Esophagus squamous epithelium (tissue), 5 donors: Measurements from ENCODE around the gene SIX3. TPM values are rescaled to one million over a fixed set of nuclear protein-coding genes. Genes with fewer than 3 reads are reported as not detected.

Experiments
- DNase-seq: peaks from one replicate; lab custom pipeline; 2025; lab: John Stamatoyannopoulos, UW
- H3K27ac ChIP-seq, 4 donors: fragments of 200-600 bp; sonication (generic); one replicate each; pipeline ENCODE4 v1.5.1; 2016 to 2019; ENCODE audit warnings: mild to moderate bottlenecking in 1 of 4
- H3K27me3 ChIP-seq, 4 donors: fragments of 200-600 bp; sonication (generic); 1 replicate in 3 of 4; 2 replicates in 1 of 4; pipeline versions ENCODE4 v1.5.1 to v1.6.0; 2017 to 2021; ENCODE audit warnings: antibody characterized with exemption in 1 of 4
- H3K36me3 ChIP-seq, 3 donors: fragments of 200-600 bp; sonication (generic); one replicate each; pipeline ENCODE4 v1.5.1; 2016 to 2019
- H3K4me1 ChIP-seq, 3 donors: fragments of 200-600 bp; sonication (generic); one replicate each; pipeline ENCODE4 v1.5.1; 2017 to 2019
- H3K4me3 ChIP-seq, 4 donors: fragments of 200-600 bp; sonication (generic); 1 replicate in 3 of 4; 2 replicates in 1 of 4; pipeline ENCODE4 v1.5.1; 2016 to 2019; ENCODE audit warnings: mild to moderate bottlenecking in 2 of 4, moderate library complexity in 1 of 4
- H3K9me3 ChIP-seq, 3 donors: fragments of 200-600 bp; sonication (generic); one replicate each; pipeline ENCODE4 v1.5.1; 2016 to 2019
- CTCF ChIP-seq, 6 experiments: fragments of 450-650 bp in 4 of 6; fragments of 200-600 bp in 2 of 6; sonication (generic) in 2 of 6; IDR thresholded peaks; one replicate each; pipeline ENCODE4 v1.5.1; 2016 to 2019; ENCODE audit warnings: antibody characterized with exemption in 6 of 6, mild to moderate bottlenecking in 4 of 6, moderate library complexity in 4 of 6
- POLR2A ChIP-seq, 4 donors: fragments of 450-650 bp; IDR thresholded peaks; one replicate each; pipeline ENCODE4 v1.6.1; 2017; ENCODE audit warnings: antibody characterized with exemption in 4 of 4, mild to moderate bottlenecking in 4 of 4, moderate library complexity in 3 of 4
- WGBS, 2 donors: methylation state at CpG; one replicate each; pipeline ENCODE4 v1.1.5; 2018; 5-methylcytosine and 5-hydroxymethylcytosine counted together
- intact Hi-C: fragments of 100-400 bp; cut with DNase I; formaldehyde crosslinking; loops from one replicate; pipeline ENCODE4 v1.15.0; 2022
- total RNA-seq, 4 donors: library from RNA; depleted of rRNA; stranded (reverse); fragments of >200 nt; gene quantifications; one replicate each; pipeline ENCODE4 v1.1.0, GENCODE V29; 2016
- donor health status: DM: yes; HTN: yes; CAD: no.

The SIX3 gene
- total RNA-seq, 4 donors from 2014 or later, result not detected

DNA sequence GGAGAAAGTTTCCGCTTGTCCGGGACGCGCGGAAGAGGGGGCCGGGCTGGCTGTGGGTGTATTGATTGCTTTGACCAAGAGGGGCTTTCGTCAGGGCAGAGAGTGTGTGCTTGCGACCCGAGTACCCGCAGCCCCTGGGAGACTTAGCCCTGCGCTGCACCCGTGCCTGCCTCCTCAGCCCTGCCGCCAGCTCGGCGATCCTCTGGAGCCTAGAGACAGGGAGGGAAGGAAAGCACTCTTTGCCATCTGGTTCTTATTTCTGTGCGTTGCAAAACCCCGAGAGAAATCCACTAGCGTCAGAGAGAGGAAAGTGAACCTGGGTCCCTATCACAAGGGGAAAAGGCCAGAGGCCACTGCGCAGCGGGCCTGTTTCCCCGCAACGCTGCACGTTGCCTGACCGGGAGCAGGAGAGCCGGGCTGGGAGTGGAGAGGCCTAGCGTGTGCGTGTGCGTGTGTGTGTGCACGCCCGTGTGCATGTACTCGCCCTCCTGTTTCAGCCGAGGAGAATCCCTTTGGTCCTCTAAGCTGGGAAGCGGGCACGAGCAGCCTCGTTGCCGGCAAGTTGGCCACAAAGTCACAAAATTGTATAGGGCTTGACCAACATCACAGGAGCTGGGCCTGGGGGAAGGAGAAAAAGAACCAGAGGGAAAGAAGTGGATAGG, 1.7 kb downstream of the SIX3 start:
- H3K27ac ChIP-seq, result no peak overlapping the region
- H3K4me3 ChIP-seq, result peak overlapping the region in 2 of 4 donors; percentile 38 to 60
- no peaks in the 10 kb centered on the region for H3K36me3 ChIP-seq
- H3K9me3 ChIP-seq, result no peaks in the 10 kb centered on the region
- no peak for DNase-seq
- TF ChIP-seq POLR2A (IDR thresholded peaks at IDR 0.05), result no peak
- TF ChIP-seq CTCF (IDR thresholded peaks at IDR 0.05), result no peak
- H3K4me1 ChIP-seq, result peaks cover 33 to 61% (median 44%) of the 10 kb centered on the region in 3 donors
- intact Hi-C loops, result no loop called here
- H3K27me3 ChIP-seq, result peaks cover 39 to 100% (median 58%) of the 10 kb centered on the region in 4 donors
- 55 to 67% methylated on average over 15 to 27 of the region's 36 CpGs for WGBS, 2 donors

DNA sequence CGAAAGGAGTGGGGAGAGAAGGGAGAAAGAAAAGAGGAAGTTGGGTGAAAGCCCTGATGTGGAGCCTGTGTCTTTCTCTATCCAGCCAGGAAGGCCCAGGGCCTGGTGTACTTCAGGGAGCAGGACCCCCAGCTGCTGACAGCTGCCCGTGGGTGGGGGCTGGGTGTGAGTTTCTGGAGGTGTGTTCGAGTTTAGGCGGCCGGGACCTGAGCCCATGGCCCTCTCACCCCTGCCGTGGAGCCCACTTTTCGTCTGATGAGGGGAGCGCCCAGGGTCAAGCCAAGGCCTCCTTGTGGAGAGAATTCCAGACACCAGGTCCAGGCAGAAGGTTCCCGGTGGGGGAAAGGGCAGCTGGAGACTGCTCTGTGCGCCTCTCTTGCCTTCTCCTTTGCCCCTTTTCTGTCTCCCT, 2.2 kb downstream of the SIX3 start:
- 49 to 50% methylated on average over 7 to 9 of the region's 10 CpGs for whole genome bisulfite sequencing, 2 donors
- Histone ChIP-seq H3K9me3 (no peaks in the 10 kb centered on the region), H3K27me3 (peaks cover 36 to 100% (median 52%) of the 10 kb centered on the region in 4 donors), H3K27ac (no peak overlapping the region), H3K4me3 (no peak overlapping the region), H3K36me3 (no peaks in the 10 kb centered on the region), H3K4me1 (peaks cover 28 to 56% (median 38%) of the 10 kb centered on the region in 3 donors)
- intact Hi-C loops, result no loop called here
- no peak for DNase-seq
- TF ChIP-seq POLR2A (IDR thresholded peaks at IDR 0.05), result no peak
- TF ChIP-seq CTCF (IDR thresholded peaks at IDR 0.05), result no peak

DNA sequence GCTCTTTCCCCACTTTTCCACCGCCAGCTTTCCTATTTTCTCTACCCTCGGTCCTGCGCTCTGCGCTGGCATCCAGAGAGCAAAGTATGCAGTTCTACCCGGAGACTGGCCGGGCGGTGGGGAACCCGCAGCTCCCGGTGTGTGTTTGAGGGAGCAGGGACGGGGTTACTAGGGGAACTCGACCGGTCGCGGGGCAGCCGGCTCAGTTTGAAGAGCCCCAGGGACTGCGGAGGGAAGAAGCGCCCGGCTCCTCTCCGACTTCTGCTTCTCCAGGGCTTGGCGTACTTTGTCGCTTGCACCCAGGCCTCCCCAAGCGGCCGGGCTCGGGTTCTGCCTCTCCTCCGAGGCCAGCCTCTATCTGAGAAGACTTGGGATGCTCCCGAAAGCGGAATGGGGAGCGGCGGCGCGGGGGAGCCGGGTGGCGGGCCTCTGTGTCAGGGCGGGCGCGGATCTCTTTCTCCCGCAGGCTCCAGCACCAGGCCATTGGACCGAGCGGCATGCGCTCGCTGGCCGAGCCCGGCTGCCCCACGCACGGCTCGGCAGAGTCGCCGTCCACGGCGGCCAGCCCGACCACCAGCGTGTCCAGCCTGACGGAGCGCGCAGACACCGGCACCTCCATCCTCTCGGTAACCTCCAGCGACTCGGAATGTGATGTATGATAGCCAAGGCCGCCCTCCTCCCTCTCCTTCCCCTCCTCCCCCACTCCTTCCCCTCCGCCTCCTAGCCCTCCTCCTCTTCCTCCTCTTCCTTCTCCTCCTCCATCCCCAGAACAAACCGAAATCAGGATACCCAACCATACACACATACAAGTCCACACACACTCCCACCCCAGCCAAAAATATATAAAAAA, 2.8 kb downstream of the SIX3 start:
- intact Hi-C loops, result no loop called here
- Histone ChIP-seq H3K36me3 (no peaks in the 10 kb centered on the region), H3K4me3 (peak overlapping the region in 1 of 4 donors; percentile 48), H3K9me3 (no peaks in the 10 kb centered on the region), H3K27me3 (peaks cover 31 to 100% (median 48%) of the 10 kb centered on the region in 4 donors), H3K4me1 (peaks cover 22 to 52% (median 33%) of the 10 kb centered on the region in 3 donors), H3K27ac (no peak overlapping the region)
- TF ChIP-seq POLR2A (IDR thresholded peaks at IDR 0.05), result no peak
- no peak for TF ChIP-seq CTCF (IDR thresholded peaks at IDR 0.05)
- DNase-seq, result no peak
- WGBS, 2 donors, result 8 to 24% methylated on average over 14 to 27 of the region's 62 CpGs

DNA sequence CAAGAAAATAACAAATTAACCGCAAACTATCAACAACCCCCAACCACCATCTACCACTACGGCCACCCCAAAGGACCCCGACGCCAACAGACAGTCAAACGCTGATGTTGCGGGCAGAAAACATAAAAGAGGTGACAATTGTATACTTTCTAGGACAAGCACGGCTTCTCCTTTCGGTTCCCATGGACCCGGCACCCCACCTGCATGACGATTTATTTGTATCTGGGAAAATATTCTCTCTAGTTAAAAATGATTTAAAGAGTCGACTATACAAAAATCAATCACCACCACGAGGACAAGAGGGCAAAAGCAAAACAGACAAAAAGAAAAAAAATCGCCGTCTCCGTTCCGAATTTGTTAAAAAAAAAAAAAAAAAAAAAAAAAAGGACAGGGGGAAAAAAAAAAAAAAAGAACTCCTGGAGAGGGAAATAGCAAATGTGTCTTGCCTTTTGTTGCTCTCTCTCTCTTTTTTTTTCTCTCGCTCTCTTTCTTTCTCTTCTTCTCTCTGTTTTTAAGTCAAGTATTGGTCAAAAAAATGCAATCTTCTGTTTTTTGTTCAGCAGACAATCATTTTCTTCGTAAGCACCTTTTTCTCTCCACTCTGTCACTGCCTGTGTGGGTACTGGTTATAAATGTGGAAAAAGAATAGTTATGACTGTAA, 3.6 kb downstream of the SIX3 start:
- DNase-seq, result no peak
- Histone ChIP-seq H3K36me3 (no peaks in the 10 kb centered on the region), H3K27me3 (peaks cover 31 to 100% (median 45%) of the 10 kb centered on the region in 4 donors), H3K27ac (no peak overlapping the region), H3K9me3 (no peaks in the 10 kb centered on the region), H3K4me3 (peak overlapping the region in 1 of 4 donors; percentile 48), H3K4me1 (peaks cover 24 to 55% (median 38%) of the 10 kb centered on the region in 3 donors)
- intact Hi-C loops, result no loop called here
- WGBS, 2 donors, result 25 to 36% methylated on average over 18 of the region's 18 CpGs
- TF ChIP-seq POLR2A (IDR thresholded peaks at IDR 0.05), result no peak

DNA sequence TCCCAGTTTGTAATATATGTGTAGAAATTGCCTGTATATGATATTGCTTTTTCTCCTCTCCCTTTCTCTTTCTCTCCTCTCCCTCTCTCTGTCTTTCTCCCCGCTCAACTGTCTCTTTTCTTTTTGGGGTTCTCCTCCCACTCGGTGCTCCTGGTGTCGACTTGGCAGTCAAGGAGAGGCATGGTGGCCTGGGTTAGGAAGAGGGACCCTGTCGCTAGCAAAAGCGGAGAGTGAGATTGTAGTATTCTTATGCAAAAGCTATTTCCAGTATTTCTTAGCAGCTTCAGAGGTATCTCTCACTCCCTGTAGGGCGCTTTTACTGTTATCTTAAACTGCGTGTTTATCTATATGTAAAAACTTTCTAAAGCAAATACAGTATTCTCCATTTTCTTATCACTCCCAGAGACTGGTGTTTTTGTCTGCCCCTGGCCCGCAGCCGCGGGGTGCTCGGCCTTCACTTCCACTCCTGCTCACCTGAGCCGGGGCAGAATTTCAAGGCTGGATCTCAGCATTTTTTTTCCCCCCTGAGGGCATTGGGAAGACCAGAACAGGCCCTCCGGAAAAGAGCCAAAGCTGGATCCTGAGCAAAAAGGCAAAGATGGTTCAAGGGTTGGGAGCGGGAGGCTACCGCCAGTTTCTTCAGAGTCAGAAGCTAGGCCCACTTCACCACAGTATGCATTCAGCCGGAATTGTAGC, 4.3 kb downstream of the SIX3 start:
- TF ChIP-seq POLR2A (IDR thresholded peaks at IDR 0.05), result no peak
- no peak for TF ChIP-seq CTCF (IDR thresholded peaks at IDR 0.05)
- Histone ChIP-seq H3K4me3 (no peak overlapping the region), H3K27me3 (peaks cover 27 to 100% (median 39%) of the 10 kb centered on the region in 4 donors), H3K9me3 (no peaks in the 10 kb centered on the region), H3K36me3 (no peaks in the 10 kb centered on the region), H3K4me1 (peaks cover 24 to 52% (median 38%) of the 10 kb centered on the region in 3 donors), H3K27ac (no peak overlapping the region)
- no peak for DNase-seq
- WGBS, 2 donors, result 68 to 76% methylated on average over 12 to 14 of the region's 16 CpGs
- intact Hi-C loops, result no loop called here
